ENCODE data around the gene MTHFD1. TPM values are rescaled to one million over a fixed set of nuclear protein-coding genes. Genes with fewer than 3 reads are reported as not detected.

Gene MTHFD1
- total and polyA plus RNA-seq, 9 of the 15 experiments (the other 6 are each of a cell fraction or from before 2014, with no cell fraction given), result 66.7 to 158 (median 90.9) TPM

DNA sequence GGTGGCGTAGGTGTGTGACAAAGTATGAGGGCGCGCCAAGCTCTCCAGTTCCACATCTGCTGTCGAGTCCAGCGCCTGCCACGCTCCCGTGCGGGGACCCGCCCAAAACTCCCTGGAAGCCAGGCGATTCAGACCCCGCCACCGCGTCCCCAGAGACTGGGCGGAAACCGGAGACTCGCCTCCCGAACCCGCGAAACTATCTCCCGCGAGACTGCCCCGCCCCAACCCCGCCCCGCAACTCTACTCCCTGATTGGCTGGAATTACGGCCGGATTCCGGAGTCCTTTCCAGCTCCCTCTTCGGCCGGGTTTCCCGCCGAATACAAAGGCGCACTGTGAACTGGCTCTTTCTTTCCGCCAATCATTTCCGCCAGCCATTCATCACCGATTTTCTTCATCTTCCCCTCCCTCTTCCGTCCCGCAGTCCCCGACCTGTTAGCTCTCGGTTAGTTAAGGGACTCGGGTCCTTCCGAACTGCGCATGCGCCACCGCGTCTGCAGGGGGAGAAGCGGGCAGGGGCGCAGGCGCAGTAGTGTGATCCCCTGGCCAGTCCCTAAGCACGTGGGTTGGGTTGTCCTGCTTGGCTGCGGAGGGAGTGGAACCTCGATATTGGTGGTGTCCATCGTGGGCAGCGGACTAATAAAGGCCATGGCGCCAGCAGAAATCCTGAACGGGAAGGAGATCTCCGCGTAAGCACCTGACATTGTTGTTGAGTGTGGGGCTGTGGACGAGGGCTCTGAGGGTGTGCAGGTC lies at the start of gene MTHFD1 (continued):
- TF ChIP-seq, protein P1, sequence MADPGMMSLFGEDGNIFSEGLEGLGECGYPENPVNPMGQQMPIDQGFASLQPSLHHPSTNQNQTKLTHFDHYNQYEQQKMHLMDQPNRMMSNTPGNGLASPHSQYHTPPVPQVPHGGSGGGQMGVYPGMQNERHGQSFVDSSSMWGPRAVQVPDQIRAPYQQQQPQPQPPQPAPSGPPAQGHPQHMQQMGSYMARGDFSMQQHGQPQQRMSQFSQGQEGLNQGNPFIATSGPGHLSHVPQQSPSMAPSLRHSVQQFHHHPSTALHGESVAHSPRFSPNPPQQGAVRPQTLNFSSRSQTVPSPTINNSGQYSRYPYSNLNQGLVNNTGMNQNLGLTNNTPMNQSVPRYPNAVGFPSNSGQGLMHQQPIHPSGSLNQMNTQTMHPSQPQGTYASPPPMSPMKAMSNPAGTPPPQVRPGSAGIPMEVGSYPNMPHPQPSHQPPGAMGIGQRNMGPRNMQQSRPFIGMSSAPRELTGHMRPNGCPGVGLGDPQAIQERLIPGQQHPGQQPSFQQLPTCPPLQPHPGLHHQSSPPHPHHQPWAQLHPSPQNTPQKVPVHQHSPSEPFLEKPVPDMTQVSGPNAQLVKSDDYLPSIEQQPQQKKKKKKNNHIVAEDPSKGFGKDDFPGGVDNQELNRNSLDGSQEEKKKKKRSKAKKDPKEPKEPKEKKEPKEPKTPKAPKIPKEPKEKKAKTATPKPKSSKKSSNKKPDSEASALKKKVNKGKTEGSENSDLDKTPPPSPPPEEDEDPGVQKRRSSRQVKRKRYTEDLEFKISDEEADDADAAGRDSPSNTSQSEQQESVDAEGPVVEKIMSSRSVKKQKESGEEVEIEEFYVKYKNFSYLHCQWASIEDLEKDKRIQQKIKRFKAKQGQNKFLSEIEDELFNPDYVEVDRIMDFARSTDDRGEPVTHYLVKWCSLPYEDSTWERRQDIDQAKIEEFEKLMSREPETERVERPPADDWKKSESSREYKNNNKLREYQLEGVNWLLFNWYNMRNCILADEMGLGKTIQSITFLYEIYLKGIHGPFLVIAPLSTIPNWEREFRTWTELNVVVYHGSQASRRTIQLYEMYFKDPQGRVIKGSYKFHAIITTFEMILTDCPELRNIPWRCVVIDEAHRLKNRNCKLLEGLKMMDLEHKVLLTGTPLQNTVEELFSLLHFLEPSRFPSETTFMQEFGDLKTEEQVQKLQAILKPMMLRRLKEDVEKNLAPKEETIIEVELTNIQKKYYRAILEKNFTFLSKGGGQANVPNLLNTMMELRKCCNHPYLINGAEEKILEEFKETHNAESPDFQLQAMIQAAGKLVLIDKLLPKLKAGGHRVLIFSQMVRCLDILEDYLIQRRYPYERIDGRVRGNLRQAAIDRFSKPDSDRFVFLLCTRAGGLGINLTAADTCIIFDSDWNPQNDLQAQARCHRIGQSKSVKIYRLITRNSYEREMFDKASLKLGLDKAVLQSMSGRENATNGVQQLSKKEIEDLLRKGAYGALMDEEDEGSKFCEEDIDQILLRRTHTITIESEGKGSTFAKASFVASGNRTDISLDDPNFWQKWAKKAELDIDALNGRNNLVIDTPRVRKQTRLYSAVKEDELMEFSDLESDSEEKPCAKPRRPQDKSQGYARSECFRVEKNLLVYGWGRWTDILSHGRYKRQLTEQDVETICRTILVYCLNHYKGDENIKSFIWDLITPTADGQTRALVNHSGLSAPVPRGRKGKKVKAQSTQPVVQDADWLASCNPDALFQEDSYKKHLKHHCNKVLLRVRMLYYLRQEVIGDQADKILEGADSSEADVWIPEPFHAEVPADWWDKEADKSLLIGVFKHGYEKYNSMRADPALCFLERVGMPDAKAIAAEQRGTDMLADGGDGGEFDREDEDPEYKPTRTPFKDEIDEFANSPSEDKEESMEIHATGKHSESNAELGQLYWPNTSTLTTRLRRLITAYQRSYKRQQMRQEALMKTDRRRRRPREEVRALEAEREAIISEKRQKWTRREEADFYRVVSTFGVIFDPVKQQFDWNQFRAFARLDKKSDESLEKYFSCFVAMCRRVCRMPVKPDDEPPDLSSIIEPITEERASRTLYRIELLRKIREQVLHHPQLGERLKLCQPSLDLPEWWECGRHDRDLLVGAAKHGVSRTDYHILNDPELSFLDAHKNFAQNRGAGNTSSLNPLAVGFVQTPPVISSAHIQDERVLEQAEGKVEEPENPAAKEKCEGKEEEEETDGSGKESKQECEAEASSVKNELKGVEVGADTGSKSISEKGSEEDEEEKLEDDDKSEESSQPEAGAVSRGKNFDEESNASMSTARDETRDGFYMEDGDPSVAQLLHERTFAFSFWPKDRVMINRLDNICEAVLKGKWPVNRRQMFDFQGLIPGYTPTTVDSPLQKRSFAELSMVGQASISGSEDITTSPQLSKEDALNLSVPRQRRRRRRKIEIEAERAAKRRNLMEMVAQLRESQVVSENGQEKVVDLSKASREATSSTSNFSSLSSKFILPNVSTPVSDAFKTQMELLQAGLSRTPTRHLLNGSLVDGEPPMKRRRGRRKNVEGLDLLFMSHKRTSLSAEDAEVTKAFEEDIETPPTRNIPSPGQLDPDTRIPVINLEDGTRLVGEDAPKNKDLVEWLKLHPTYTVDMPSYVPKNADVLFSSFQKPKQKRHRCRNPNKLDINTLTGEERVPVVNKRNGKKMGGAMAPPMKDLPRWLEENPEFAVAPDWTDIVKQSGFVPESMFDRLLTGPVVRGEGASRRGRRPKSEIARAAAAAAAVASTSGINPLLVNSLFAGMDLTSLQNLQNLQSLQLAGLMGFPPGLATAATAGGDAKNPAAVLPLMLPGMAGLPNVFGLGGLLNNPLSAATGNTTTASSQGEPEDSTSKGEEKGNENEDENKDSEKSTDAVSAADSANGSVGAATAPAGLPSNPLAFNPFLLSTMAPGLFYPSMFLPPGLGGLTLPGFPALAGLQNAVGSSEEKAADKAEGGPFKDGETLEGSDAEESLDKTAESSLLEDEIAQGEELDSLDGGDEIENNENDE (IDR thresholded peaks at IDR 0.05; ENCODE audit: low read depth, low read length), result no peak
- TF ChIP-seq ESRRB (CRISPR knock-in tag; IDR thresholded peaks at IDR 0.05; ENCODE audit: borderline replicate concordance) (no peak), ZNF12 (CRISPR knock-in tag; IDR thresholded peaks at IDR 0.05) (no peak), BRF1 (IDR thresholded peaks at IDR 0.05; ENCODE audit: borderline replicate concordance, extremely low read depth, insufficient read length) (no peak), ZSCAN29 (IDR thresholded peaks at IDR 0.05) (no peak), ADNP (tag; IDR thresholded peaks at IDR 0.05) (no peak)
- TF ChIP-seq, protein P2, sequence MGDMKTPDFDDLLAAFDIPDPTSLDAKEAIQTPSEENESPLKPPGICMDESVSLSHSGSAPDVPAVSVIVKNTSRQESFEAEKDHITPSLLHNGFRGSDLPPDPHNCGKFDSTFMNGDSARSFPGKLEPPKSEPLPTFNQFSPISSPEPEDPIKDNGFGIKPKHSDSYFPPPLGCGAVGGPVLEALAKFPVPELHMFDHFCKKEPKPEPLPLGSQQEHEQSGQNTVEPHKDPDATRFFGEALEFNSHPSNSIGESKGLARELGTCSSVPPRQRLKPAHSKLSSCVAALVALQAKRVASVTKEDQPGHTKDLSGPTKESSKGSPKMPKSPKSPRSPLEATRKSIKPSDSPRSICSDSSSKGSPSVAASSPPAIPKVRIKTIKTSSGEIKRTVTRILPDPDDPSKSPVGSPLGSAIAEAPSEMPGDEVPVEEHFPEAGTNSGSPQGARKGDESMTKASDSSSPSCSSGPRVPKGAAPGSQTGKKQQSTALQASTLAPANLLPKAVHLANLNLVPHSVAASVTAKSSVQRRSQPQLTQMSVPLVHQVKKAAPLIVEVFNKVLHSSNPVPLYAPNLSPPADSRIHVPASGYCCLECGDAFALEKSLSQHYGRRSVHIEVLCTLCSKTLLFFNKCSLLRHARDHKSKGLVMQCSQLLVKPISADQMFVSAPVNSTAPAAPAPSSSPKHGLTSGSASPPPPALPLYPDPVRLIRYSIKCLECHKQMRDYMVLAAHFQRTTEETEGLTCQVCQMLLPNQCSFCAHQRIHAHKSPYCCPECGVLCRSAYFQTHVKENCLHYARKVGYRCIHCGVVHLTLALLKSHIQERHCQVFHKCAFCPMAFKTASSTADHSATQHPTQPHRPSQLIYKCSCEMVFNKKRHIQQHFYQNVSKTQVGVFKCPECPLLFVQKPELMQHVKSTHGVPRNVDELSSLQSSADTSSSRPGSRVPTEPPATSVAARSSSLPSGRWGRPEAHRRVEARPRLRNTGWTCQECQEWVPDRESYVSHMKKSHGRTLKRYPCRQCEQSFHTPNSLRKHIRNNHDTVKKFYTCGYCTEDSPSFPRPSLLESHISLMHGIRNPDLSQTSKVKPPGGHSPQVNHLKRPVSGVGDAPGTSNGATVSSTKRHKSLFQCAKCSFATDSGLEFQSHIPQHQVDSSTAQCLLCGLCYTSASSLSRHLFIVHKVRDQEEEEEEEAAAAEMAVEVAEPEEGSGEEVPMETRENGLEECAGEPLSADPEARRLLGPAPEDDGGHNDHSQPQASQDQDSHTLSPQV (IDR thresholded peaks at IDR 0.05), result peak; percentile 62
- TF ChIP-seq, protein P3, sequence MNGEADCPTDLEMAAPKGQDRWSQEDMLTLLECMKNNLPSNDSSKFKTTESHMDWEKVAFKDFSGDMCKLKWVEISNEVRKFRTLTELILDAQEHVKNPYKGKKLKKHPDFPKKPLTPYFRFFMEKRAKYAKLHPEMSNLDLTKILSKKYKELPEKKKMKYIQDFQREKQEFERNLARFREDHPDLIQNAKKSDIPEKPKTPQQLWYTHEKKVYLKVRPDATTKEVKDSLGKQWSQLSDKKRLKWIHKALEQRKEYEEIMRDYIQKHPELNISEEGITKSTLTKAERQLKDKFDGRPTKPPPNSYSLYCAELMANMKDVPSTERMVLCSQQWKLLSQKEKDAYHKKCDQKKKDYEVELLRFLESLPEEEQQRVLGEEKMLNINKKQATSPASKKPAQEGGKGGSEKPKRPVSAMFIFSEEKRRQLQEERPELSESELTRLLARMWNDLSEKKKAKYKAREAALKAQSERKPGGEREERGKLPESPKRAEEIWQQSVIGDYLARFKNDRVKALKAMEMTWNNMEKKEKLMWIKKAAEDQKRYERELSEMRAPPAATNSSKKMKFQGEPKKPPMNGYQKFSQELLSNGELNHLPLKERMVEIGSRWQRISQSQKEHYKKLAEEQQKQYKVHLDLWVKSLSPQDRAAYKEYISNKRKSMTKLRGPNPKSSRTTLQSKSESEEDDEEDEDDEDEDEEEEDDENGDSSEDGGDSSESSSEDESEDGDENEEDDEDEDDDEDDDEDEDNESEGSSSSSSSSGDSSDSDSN (IDR thresholded peaks at IDR 0.05; ENCODE audit: borderline replicate concordance in 1 of 2, low read depth in 2 of 2, low read length in 2 of 2), result 0 out of 4 replicates have a peak, but pooled peaks of 1 of the 2 experiments have one; percentile 46
